ENCODE data around the gene FGR. TPM values are rescaled to one million over a fixed set of nuclear protein-coding genes. Genes with fewer than 3 reads are reported as not detected.

FGR gene
- total and polyA plus RNA-seq, 2 of the 13 experiments (the other 11 are each of a cell fraction or from before 2014, with no cell fraction given): not detected

GRCh38 chr1:27563591-27564471 is 71.2 kb downstream of the FGR start (continued):
- TF ChIP-seq ZNF280D (CRISPR knock-in tag; IDR thresholded peaks at IDR 0.05) (peak; percentile 95), ZNF121 (CRISPR knock-in tag; IDR thresholded peaks at IDR 0.05) (peak; percentile 65; the same call in 1 of the 2 replicates), PTBP1 (IDR thresholded peaks at IDR 0.05; ENCODE audit: low read depth, low read length, poor library complexity, severe bottlenecking) (peak; percentile 31), ZNF607 (CRISPR knock-in tag; IDR thresholded peaks at IDR 0.05; ENCODE audit: borderline replicate concordance) (peak; percentile 71; the same call in 1 of the 2 replicates), IKZF4 (CRISPR knock-in tag; IDR thresholded peaks at IDR 0.05; ENCODE audit: borderline replicate concordance, low read depth, not compliant biosample characterization) (peak; percentile 64), ZNF567 (CRISPR knock-in tag; IDR thresholded peaks at IDR 0.05; ENCODE audit: borderline replicate concordance) (0 out of 2 replicates have a peak, but pooled peaks have one; percentile 94), ERF (CRISPR knock-in tag; IDR thresholded peaks at IDR 0.05) (peak; percentile 93), TP53 (CRISPR knock-in tag; conservative IDR thresholded peaks at IDR 0.05) (no peak), ZBTB8A (CRISPR knock-in tag; IDR thresholded peaks at IDR 0.05; ENCODE audit: borderline replicate concordance, low read depth) (no peak), ZNF552 (CRISPR knock-in tag; IDR thresholded peaks at IDR 0.05; ENCODE audit: borderline replicate concordance) (no peak), REL (CRISPR knock-in tag; conservative IDR thresholded peaks at IDR 0.05) (no peak), RFX5 (IDR thresholded peaks at IDR 0.05; ENCODE audit: low read depth, low read length) (no peak), STAT6 (CRISPR knock-in tag; IDR thresholded peaks at IDR 0.05; ENCODE audit: borderline replicate concordance) (peak; percentile 46; the same call in 1 of the 2 replicates), ZFP36 (IDR thresholded peaks at IDR 0.05; ENCODE audit: borderline replicate concordance, low read depth, low read length, partially characterized antibody) (no peak), NBN (conservative IDR thresholded peaks at IDR 0.05) (no peak), GTF2F1 (IDR thresholded peaks at IDR 0.05; ENCODE audit: low read length) (no peak), ZNF383 (CRISPR knock-in tag; IDR thresholded peaks at IDR 0.05; ENCODE audit: borderline replicate concordance) (no peak), ZBED4 (CRISPR knock-in tag; IDR thresholded peaks at IDR 0.05; ENCODE audit: borderline replicate concordance) (peak; percentile 30; the same call in 1 of the 2 replicates)
